NCI-H82 treated with DMSO at 0.1 percent for 48 hours (cell line): ENCODE measurements around the gene C6orf89.

Experiments used
- DNase-seq: peaks from one replicate; lab custom pipeline; 2025; ENCODE audit not compliant: unreplicated experiment; lab: John Stamatoyannopoulos, UW

C6orf89 gene

DNA sequence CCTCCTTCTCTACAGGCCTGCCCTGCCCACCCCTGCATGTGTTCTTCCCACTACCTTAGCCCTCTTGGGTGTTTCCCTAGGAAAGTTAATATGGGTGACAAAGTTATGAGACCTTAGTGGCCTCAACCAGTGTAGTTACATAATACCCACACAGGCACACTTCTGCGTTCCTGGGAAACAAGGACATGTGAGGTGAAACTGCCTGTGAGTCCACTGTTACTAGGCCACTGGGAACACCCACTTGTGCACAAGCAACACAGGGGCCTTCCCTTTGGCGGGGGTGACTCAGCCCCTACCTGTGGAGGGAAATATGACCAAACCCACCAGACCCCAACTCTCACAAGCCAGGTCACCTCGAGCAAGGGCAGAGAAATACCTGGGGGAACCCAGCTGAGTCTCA is 81.5 kb downstream of the C6orf89 start:
- DNase-seq: no peak

DNA sequence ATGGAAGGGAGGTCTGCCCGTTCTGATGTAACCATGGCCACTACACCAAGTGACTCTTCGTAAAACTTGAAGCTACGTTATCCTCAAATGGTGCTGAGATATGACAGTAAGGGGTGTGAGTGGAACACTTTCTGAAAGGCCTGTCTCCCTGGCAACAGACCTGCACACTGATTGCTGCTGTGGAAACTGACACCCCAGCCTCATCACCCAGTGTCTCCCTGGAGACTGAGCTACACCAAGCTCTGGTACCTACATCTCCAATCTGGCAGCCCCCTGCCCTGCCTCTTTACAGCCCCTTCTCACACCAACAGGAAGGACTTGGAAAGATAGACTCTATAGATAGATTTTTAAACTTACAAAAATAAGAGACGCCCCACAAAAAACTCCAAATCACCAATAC is 82.0 kb downstream of the C6orf89 start:
- no peak for DNase-seq

- DNase-seq: no peak
Observed at GRCh38 chr6:36968266-36968977, 82.7 kb downstream of the C6orf89 start.

- DNase-seq: no peak
Observed at GRCh38 chr6:36969240-36969691, 83.5 kb downstream of the C6orf89 start.

GRCh38 chr6:36969988-36970891 is 84.5 kb downstream of the C6orf89 start:
- DNase-seq: no peak

- DNase-seq: no peak
Observed at GRCh38 chr6:36970892-36971842, 85.4 kb downstream of the C6orf89 start.

GRCh38 chr6:36971921-36972673 is 86.3 kb downstream of the C6orf89 start:
- DNase-seq: no peak

GRCh38 chr6:36973190-36973589 is 87.4 kb downstream of the C6orf89 start:
- no peak for DNase-seq

GRCh38 chr6:36973647-36974046 is 87.9 kb downstream of the C6orf89 start:
- no peak for DNase-seq

DNA sequence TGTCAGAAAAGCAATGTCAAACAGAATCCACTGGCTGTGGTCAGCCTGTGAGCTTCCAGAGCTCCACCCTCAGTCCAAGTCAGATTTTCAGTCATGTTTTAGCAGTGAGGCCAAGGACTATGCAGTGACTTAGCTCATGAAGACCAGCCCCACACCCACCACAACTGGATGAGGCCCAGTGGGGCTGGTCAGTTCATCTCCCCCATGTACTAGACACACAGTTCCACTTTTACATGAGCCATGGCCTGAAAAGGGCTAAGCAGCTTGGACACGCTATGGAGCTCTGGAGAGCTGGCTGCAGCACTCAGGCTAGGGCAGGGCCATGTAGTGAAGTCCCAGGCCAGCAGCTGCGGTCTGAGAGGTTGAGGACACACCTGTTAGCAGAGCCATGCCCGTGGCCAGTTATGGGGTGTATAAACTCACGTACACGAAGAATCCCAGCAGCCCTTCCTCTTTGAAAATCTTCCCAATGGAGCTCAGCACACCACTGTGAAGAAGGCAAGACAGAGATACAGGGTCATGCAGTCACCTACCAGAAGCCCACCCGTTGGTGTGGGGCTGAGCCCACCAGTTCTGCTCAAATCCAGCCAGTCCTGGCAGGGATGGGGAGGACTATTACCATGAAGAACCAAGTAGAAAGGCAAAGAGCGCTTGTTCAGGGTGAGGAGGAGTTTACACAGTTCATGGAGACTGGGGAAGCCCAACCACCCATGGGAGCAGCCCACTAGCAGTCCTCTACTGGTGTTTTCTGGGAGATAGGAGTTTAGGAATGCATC is 89.7 kb downstream of the C6orf89 start:
- no peak for DNase-seq

GRCh38 chr6:36976007-36976264 is 90.2 kb downstream of the C6orf89 start:
- no peak for DNase-seq

DNA sequence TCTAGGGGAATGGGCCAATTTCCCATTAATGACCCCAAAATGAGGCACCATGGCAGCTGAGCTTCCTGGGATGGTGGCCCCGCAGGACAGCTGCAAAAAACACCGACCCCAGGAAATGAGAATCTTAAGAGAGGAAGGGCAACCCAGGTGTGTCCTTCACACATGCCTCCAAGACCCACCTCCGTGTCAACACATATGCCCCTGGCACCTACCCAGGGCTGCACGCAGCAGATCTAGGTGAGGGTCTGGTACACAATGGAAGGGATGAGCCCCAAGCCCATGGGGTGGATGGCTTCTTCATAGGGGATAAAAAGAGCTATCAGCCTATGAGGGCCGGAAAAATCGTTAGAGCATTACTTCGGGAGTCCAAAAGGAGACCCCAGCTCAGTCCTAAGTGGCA is 90.8 kb downstream of the C6orf89 start:
- no peak for DNase-seq

- DNase-seq: no peak
Observed at GRCh38 chr6:36976931-36977330, 91.2 kb downstream of the C6orf89 start.

DNA sequence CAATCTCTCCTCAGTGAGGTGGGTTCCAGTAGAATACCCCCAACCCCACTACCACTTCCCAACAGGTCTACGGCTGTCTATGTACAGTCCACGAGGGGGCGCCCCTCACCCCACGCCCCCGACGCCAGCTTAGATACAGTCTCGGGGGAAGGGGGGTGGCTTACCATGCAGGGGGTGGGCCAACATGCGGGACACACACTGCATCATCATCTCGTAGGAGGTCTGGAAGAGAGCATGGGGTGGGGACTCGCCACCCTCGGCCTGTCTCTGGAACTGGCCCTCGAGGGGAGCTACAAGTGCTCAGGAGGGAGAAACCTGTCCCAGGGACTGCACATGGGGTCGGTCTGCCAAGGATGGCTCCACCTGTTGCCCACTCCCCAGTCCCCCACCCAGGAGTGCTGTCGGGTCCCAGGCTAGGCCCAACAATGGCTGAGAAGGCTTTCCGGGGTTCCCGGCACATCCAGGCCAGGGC is 91.8 kb downstream of the C6orf89 start:
- DNase-seq: no peak
